Left forelimb (tissue), 1 donor: Measurements from ENCODE around the gene RDM1.

Experiments used
- DNase-seq: peaks from one replicate; pipeline ENCODE4 v3.0.0-alpha.2; 2018; ENCODE audit warnings: low spot score

Gene RDM1

GRCh38 chr17:35932586-35932985 lies 2.0 kb upstream of the RDM1 start:
- DNase-seq: no peak

- no peak for DNase-seq
Measured at GRCh38 chr17:35931794-35932425, 1.3 kb upstream of the RDM1 start.

- no peak for DNase-seq
Measured at GRCh38 chr17:35927714-35928113, 2.9 kb downstream of the RDM1 start.

- DNase-seq: no peak
Measured at GRCh38 chr17:35923609-35924114, 6.9 kb downstream of the RDM1 start.

- DNase-seq: no peak
Measured at GRCh38 chr17:35920229-35920628, 10.3 kb downstream of the RDM1 start.

DNA sequence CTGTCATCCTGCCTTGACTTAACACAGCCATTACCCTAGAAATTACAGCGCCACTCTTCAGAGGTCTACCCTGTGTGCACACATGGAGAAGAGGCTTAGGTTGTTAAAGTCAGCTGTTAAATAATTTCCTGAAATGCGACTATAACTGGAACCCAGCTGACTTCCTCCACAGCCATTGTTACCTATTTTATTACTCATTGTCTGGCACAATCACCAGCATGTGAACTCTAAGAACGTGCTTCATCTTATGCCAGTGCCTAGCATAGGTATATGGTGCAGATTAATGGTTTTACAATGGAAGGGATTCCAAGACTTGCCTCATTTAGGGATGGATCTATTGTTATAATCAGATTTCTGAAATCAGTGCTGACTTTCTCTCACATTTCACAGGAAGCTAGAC lies 11.9 kb downstream of the RDM1 start:
- DNase-seq: no peak

GRCh38 chr17:35917519-35918213 lies 12.9 kb downstream of the RDM1 start:
- DNase-seq: no peak

GRCh38 chr17:35915153-35915964 lies 15.2 kb downstream of the RDM1 start:
- DNase-seq: no peak

DNA sequence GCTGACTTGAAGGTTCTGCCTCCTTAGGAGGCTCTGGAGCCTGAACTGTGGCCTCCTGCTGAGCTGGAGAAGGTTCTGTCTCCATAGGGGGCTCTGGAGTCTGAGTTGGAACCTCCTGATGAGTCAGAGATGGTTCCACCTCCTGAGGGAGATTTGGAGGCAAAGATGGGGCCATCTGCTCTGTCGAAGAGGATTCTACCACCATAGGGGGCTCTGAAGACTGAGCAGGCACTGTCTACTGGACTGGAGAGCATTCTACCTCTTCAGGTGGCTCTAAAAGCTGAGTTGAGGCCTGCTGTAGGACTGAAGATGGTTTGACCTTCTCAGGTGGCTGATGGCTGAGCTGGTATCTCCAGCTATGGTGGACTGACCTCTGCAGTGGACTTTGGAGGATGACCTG lies 16.2 kb downstream of the RDM1 start:
- DNase-seq: no peak

DNA sequence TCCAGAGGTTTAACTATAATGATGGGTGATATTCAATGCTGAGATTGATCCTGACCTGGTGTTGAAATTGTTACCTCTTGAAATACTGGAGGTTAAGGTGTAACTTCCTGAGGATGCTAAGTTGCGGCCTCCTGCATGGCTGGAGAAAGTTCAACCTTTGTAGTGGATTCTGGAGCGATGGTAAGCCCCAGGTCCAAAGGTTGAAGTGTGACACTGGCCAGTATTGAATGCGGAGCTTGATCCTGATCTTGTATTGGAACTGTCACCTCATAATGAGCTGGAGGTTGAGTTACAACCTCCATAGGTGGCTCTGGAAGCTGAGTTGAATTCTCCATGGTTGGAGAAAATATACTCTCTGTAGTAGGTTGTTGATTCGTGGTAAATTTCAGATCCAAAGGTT lies 17.0 kb downstream of the RDM1 start:
- DNase-seq: no peak

DNA sequence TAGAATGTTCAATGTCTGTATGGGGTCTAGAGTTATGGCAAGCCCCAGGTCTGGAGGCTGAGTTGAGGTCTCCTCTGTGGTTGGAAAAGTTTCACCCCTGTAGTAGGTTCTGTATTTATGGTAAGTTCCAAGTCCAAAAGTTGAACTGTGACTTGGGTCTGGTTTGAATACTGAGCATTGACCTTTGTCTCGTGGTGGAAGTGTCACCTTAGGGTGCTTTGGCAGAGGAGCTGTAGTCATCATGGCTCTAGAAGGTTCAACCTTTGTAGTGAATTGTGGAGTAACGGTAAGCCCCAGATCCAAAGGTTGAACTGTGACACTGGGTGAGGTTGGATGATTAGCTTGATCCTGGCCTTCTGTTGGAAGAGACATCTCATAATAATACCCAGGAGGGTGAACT lies 17.6 kb downstream of the RDM1 start:
- DNase-seq: no peak

DNA sequence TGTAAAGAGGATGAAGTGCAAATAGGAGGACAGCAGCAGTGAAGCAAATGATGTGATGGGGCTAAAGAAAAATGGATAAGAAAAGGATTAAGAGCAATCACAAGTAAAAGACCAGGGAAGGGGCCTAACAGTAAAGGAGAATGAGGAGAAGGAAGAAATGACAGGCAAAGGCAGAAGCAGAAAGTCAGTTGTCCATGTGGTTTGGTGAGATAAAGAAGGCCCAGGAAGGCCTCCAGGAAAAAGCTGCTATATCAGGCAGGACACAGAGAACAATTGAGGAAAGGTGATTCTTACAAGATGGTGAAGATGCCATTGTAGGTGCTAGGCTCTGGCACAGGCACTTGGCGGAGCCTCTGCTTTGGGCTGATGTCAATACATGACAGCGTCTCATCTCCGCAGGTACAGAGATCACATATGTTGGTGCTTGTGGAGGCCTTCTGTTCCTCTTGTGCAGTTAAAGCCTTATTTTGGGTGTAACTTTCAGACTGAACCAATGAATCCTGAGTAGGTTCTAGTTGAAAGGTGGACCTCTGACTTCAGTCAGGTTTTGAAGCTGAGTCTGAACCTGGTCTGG lies 18.1 kb downstream of the RDM1 start:
- DNase-seq: no peak

DNA sequence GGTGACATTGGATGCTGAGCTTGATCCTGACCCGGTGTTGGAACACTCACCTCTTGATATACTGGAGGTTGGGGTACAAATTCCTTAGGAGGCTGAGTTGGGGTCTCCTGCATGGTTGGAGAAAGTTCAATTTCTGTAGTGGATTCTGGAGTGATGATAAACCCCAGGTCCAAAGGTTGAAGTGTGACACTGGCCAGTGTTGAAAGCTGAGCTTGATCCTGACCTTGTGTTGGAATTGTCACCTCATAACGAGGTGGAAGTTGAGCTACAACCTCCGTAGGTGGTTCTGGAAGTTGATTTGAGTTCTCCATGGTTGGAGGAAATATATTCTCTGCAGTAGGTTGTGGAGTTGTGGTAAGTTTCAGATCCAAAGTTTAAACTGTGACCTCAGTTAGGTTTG lies 21.2 kb downstream of the RDM1 start:
- no peak for DNase-seq

- DNase-seq: no peak
Measured at GRCh38 chr17:35907691-35908090, 22.9 kb downstream of the RDM1 start.

DNA sequence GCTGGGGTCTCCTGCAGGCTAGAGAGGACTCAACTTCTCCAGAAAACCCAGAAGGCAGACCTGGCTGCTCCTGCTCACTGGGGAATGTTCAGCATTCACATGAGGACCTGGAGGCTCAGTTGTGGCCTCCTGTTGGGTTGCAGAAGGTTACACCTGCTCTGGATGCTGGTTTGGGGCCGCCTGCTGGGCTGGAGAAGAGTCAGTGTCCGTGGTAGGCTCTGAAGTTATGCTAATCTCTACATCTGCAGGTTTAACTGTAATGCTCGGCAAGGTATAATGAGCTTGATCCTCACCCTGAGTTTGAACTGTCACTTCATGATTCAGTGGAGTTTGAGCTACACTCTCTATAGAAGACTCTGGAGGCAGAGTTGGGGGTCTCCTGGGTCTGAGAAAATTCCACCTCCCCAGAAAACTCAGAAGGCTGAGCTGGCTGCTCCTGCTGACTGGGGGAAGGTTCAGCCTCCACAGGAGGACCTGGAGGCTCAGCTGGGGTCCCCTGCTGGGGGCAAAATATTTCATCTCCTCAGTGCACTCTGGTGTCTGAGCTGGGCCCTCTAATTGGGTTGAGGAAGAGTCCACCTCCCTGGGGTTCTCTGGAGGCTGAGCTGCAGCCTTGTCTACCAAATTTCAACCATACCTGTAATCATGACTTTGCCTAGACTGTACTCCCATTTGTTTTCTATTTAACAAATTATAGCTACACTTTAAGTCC lies 23.5 kb downstream of the RDM1 start:
- DNase-seq: no peak

- no peak for DNase-seq
Measured at GRCh38 chr17:35906191-35906925, 24.2 kb downstream of the RDM1 start.

- DNase-seq: no peak
Measured at GRCh38 chr17:35903451-35903850, 27.1 kb downstream of the RDM1 start.

GRCh38 chr17:35901631-35902175 lies 28.9 kb downstream of the RDM1 start:
- no peak for DNase-seq

DNA sequence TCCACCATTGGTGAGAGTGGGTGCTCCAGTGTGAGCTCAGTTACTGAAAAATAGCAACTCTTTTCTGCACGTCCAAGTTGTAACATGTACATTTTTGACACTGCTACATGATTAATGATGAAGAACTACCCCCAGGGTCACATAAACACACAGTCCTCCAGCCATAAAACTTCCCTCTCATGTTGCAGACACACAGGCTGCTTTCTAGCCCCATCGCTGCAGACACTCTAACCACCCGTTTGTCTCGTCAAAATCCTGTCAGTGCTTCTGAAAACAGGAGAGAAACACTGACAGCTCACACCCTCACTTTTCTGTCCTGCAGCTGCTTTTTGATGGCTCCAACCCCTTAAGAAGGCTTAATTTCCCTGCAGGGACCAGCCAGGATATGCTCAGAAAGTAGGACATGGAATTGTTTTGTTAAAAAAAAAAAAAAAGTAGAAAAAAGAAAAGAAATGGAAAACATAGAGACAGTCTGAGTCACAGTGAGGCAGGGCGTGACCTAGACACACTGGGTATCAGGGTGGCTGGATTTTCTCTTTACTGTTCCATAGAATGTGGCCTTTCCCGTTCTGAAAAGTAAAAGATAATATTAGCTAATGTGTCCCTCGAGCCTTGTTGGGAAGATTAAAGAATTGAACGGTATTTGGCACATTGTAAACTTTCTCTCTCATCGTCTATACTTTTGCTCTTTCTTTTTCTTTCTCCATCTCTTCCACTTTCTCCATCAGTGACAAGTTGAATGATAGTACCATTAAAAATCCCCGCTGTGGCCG lies 29.7 kb downstream of the RDM1 start:
- no peak for DNase-seq

- DNase-seq: no peak
Measured at GRCh38 chr17:35900280-35900679, 30.3 kb downstream of the RDM1 start.
